Mucosa of rectum (tissue), 2 donors: Measurements from ENCODE around the gene CEP85.

Experiments used
- H3K27ac ChIP-seq, 2 donors: one replicate each; pipeline ENCODE4 v1.7.0; 2013; ENCODE audit warnings: inconsistent platforms in 2 of 2, low read depth in 2 of 2, low read length in 2 of 2
- H3K27me3 ChIP-seq, 2 donors: one replicate each; pipeline ENCODE4 v1.7.0; 2013; ENCODE audit warnings: low read length in 2 of 2; ENCODE audit not compliant: control insufficient read depth in 2 of 2, insufficient read depth in 2 of 2
- H3K36me3 ChIP-seq, 2 donors: one replicate each; pipeline ENCODE4 v1.7.0; 2013; ENCODE audit warnings: low read length in 2 of 2; ENCODE audit not compliant: control insufficient read depth in 2 of 2, insufficient read depth in 2 of 2
- H3K4me1 ChIP-seq, 2 donors: one replicate each; pipeline ENCODE4 v1.7.0; 2013; ENCODE audit warnings: low read length in 2 of 2, mild to moderate bottlenecking in 1 of 2; ENCODE audit not compliant: control insufficient read depth in 2 of 2, insufficient read depth in 2 of 2
- H3K4me3 ChIP-seq, 2 donors: one replicate each; pipeline ENCODE4 v1.7.0; 2013; ENCODE audit warnings: low read length in 2 of 2
- H3K9ac ChIP-seq, 2 donors: one replicate each; pipeline ENCODE4 v1.7.0; 2013; ENCODE audit warnings: low read length in 2 of 2, low read depth in 1 of 2, mild to moderate bottlenecking in 1 of 2
- H3K9me3 ChIP-seq, 2 donors: one replicate each; pipeline ENCODE4 v1.7.0; 2013; ENCODE audit warnings: low read length in 2 of 2; ENCODE audit not compliant: control insufficient read depth in 2 of 2
- donor health status: healthy.
- donor health status: Normal muscosa, but diverticular disease.

CEP85 gene

GRCh38 chr1:26277719-26278118 is 43.7 kb downstream of the CEP85 start:
- H3K4me1 ChIP-seq, result peaks cover 56 to 61% of the 10 kb centered on the region in 2 donors
- peak overlapping the region; percentile 76 to 79 for H3K9ac ChIP-seq
- peaks cover 11 to 13% of the 10 kb centered on the region in 2 donors for H3K36me3 ChIP-seq

GRCh38 chr1:26278303-26278702 is 44.3 kb downstream of the CEP85 start:
- Histone ChIP-seq H3K9ac (peak overlapping the region; percentile 76 to 79), H3K4me3 (peak overlapping the region; percentile 37 to 82), H3K27ac (peak overlapping the region; percentile 94 to 98), H3K9me3 (no peaks in the 10 kb centered on the region), H3K4me1 (peaks cover 58 to 64% of the 10 kb centered on the region in 2 donors), H3K27me3 (no peaks in the 10 kb centered on the region), H3K36me3 (peaks cover 11% of the 10 kb centered on the region in 2 donors)

More at GRCh38 chr1:26277719-26278118, 43.7 kb downstream of the CEP85 start:
- Histone ChIP-seq H3K27me3 (no peaks in the 10 kb centered on the region), H3K4me3 (peak overlapping the region; percentile 37 to 45), H3K9me3 (no peaks in the 10 kb centered on the region), H3K27ac (peak overlapping the region; percentile 94 to 98)

DNA sequence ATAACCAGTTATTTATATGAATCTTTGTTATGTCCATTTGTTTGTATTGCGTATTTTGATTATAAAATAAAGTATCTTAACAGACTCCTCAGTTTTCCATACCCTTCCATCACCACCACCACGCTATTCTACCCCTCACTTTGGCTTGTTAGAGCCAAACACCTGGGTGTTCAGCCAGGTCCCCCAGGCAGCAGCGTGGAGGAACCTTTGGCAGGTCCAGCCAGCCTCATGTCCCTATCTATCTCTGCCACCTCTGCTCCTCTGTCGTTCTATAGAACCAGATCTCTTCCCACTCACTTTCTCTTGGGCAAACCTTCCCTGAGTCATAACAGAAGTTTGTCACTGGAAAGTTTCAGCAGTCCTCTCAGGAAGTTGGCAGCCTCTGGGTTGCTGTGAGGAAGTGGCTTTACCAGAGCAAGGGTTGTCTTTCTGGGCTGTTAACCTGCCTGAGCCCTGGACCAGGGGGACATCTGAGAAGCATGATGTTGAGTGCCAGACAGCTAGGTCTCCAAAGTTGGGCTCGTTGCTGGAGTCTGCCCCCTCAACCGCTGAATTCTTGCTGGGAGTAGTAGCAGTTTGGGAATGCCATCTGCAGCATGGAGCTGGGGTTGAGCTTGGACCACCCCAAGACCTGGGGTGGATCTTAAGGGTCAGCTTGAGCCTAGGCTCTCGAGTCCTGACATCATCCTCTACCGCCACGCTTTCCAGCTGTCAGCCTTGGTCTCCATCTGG is 44.9 kb downstream of the CEP85 start:
- Histone ChIP-seq H3K36me3 (peaks cover 11 to 12% of the 10 kb centered on the region in 2 donors), H3K9ac (peak overlapping the region; percentile 91 to 97), H3K4me3 (peak overlapping the region; percentile 75 to 82), H3K27ac (peak overlapping the region; percentile 94 to 98), H3K9me3 (no peaks in the 10 kb centered on the region), H3K4me1 (peaks cover 58 to 68% of the 10 kb centered on the region in 2 donors), H3K27me3 (no peaks in the 10 kb centered on the region)

GRCh38 chr1:26279456-26280332 is 45.7 kb downstream of the CEP85 start, which contains the start of gene SH3BGRL3:
TSS of gene SH3BGRL3 (plus strand) at chr1:26280086. CDS start at chr1:26280156, 70 bp downstream.
- Histone ChIP-seq H3K27me3 (no peaks in the 10 kb centered on the region), H3K9ac (peak within 1 kb of the TSS; percentile 91 to 97), H3K4me3 (peak within 1 kb of the TSS; percentile 75 to 82), H3K4me1 (peaks cover 63 to 75% of the 10 kb centered on the region in 2 donors), H3K9me3 (no peaks in the 10 kb centered on the region), H3K27ac (peak within 1 kb of the TSS; percentile 94 to 98), H3K36me3 (peaks cover 11 to 12% of the 10 kb centered on the region in 2 donors)

DNA sequence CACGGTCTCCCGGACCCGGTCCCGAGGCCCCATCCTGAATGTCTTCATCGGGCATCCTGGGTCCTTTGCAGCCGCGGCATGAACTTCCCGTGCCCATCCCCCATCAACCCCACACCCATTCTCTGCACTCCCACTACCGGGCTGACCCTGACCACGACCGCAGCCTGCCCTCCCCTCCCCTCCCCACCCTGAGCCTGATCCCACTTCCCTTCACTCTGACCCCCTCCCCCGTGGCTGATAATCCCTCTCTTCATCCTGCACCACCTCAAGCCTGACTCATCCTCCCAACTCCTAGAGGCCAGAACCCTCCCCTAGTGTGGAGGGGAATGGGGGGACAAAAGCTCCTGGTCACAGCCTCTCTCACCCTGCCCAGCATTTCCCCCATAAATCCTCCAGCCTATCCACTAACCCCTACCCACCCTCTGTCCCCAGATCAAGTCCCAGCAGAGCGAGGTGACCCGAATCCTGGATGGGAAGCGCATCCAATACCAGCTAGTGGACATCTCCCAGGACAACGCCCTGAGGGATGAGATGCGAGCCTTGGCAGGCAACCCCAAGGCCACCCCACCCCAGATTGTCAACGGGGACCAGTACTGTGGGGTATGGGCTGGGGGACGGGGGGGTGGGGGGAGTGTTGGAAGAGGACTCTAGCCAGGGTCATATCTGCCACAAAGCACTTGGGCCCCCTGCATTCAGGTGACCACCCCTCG is 46.5 kb downstream of the CEP85 start:
- H3K27me3 ChIP-seq, result no peaks in the 10 kb centered on the region
- H3K4me1 ChIP-seq, result peaks cover 69 to 81% of the 10 kb centered on the region in 2 donors
- H3K9ac ChIP-seq, result peak overlapping the region; percentile 84 to 97
- no peaks in the 10 kb centered on the region for H3K9me3 ChIP-seq
- peak overlapping the region; percentile 75 to 82 for H3K4me3 ChIP-seq
- peak overlapping the region; percentile 94 to 98 for H3K27ac ChIP-seq
- peaks cover 11 to 12% of the 10 kb centered on the region in 2 donors for H3K36me3 ChIP-seq

GRCh38 chr1:26281091-26281958 is 47.3 kb downstream of the CEP85 start:
- Histone ChIP-seq H3K9me3 (no peaks in the 10 kb centered on the region), H3K4me3 (peak overlapping the region; percentile 75 to 82), H3K4me1 (peaks cover 70 to 74% of the 10 kb centered on the region in 2 donors), H3K9ac (peak overlapping the region; percentile 41 to 97), H3K27ac (peak overlapping the region; percentile 94 to 98), H3K36me3 (peaks cover 11 to 12% of the 10 kb centered on the region in 2 donors), H3K27me3 (no peaks in the 10 kb centered on the region)

DNA sequence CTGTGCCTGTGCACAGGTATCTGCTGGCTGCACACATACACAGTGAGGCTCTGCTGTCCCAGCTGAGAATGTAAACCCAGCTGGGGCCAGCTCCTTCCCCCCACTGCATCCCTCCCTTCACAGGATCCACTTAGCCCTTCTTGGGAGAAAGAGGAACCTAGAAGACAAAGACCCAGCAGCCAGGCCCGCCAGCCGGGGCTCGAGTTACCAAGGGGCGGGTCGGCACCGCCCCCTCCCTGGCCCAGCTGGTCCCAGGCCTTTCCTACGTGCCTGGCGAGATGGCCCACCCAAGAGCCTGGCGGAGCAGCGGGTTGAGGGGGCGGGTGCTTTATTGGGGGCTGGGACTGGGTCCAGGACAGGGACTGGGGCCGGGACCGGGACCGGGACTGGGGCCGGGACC is 48.0 kb downstream of the CEP85 start:
- Histone ChIP-seq H3K9ac (peak overlapping the region in 1 of 2 donors; percentile 97), H3K27ac (peak overlapping the region in 1 of 2 donors; percentile 98), H3K9me3 (no peaks in the 10 kb centered on the region), H3K4me3 (peak overlapping the region in 1 of 2 donors; percentile 82), H3K36me3 (peaks cover 11 to 12% of the 10 kb centered on the region in 2 donors), H3K4me1 (peaks cover 67 to 69% of the 10 kb centered on the region in 2 donors), H3K27me3 (no peaks in the 10 kb centered on the region)

DNA sequence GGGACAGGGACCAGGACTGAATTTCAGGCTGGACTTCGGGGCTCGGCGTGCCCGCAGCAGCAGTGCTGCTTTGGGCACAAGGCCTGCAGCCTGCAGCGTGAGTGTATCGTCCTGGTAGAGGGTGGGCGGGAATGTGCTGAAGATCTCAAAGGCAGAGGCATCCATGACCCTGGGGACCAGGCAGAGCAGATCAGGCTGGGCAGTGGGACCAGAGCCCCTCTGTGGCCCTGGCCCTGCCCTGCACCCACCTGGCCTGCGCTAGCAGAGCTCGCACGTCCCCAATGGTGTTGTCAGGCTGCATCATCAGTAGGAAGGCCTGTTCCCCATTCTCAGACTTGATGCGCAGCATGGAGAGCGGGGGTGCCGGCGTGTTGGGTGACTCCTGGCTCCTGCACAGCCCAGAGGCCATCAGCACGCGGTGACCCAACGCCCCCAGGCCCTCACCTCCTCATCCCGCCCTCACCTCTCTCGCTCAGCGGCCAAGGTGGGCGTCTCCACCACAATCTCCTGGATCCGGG is 48.5 kb downstream of the CEP85 start:
- peaks cover 11 to 12% of the 10 kb centered on the region in 2 donors for H3K36me3 ChIP-seq
- H3K27me3 ChIP-seq, result no peaks in the 10 kb centered on the region
- H3K9me3 ChIP-seq, result no peaks in the 10 kb centered on the region
- H3K27ac ChIP-seq, result peak overlapping the region in 1 of 2 donors; percentile 16
- no peak overlapping the region for H3K4me3 ChIP-seq
- no peak overlapping the region for H3K9ac ChIP-seq
- H3K4me1 ChIP-seq, result peaks cover 65 to 67% of the 10 kb centered on the region in 2 donors
